Ecto neural progenitor cell (in vitro differentiated cells): Measurements from ENCODE around the gene ABR.
"Not testable (repeated sequence)": the region's sequence is repeated elsewhere in the genome, so short reads cannot be mapped to it uniquely, and the experiment has no call there.

Source experiments
- DNase-seq: peaks from one replicate; pipeline ENCODE4 v3.0.0-alpha.2; 2018; ENCODE audit warnings: low spot score

Gene ABR

DNA sequence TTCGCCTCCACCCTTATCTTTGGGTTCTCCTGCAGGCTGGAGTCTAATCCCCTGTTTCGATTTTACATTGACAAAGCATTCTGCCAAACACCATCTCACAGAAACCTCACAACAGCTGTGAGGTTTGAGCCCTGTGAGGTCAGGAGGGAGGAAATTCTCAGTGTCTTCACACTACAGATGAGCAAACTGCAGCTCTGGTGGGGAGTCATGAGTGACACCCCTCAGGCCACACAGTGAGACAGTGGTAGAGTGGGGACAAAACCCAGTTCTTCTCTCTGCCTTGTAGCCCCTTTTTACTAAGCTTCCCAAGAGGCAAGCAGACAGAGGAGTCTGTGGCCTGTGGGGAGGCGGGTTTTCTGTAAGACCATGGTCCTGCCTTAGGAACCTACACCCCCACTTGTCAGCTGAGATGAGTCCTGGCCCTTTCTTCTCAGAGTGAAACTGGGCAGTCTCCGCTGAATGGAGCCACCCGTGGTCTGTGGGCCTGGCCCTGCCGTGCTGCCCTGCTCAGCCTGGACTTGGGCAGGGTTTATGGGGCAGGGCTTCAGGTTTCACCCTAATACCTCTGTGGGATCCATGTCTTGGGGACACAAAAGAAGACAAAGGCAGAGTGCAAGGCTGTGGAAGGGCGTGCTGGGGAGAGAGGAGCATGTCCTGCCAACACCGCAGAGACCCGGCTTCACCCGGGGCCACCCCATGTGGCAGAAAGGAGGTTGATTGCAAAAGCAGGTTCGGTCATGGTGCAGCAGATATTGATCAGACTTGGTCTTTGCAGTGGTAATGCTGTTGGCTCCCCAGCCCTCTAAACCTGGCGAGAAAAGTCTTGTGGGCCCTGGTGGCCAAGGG lies 59.0 kb downstream of the ABR start:
- DNase-seq = no peak

- no peak for DNase-seq
These were observed 59.9 kb downstream of the ABR start for GRCh38 chr17:1119924-1120323.

- DNase-seq = no peak
These were observed 63.2 kb downstream of the ABR start for GRCh38 chr17:1116602-1117001.

- DNase-seq = no peak
These were observed 66.9 kb downstream of the ABR start for GRCh38 chr17:1112875-1113274.

- no peak for DNase-seq
These were observed 68.0 kb downstream of the ABR start for GRCh38 chr17:1111599-1112443.

GRCh38 chr17:1110862-1111598 lies 68.8 kb downstream of the ABR start:
- no peak for DNase-seq

DNA sequence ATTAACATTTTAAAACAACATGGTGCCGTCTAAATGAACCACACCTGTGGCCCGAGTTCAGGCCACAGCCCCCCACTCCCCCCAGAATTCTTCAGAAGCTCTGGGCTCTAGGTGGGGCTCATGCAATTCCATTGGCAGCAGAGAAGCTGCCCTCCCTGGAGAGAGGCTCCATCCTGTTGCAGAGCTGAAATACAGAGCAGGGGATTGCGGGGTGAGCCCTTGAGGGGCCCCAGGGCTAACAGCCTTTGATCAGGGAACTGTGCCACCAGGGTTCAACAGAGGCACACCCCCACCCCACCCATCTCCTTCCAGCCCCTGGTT lies 69.3 kb downstream of the ABR start:
- DNase-seq = no peak

GRCh38 chr17:1109606-1110540 lies 69.9 kb downstream of the ABR start:
- no peak for DNase-seq

DNA sequence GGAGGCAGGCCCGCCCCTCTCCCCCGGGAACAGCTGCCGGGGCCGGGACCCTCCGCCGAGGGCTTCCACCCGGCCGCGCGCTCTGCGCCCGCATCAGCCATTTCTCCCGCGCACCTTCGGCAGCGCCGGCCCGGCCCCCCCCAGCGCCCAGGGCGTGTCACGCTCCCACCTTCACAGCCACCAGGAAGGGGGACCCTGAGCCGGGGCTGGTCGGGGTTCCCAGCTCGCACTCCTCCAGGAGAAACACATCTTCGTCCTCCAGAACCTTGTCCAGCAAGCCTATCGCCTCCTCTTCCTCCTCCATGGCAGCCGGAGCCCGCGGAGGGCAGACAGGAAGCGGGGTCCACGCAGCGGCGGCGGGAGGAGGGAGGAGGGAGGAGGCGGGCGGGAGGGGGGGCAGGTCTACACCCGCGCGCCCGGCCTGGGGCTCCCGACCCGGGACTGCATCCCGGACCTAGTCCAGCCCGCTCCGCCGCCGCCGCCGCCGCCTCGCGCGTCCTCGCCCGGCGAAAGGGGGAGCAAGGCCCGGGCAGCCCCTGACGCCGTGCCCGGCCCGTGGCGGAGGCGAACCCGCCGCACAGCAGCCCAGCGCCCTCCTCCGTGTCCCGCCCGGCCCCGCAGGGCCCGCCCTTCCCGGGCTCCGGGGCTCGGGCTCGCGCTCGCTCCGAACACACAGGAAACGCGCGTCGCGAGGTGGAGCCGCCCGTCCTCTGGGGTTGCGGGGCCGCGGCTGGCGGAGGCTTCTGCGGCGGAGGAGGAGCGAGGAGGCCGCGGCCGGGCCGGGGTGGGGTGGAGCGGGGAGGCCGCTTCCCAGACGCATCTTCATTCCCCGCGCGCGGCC lies 70.8 kb downstream of the ABR start:
- peak; percentile 87 for DNase-seq

GRCh38 chr17:1108478-1108764 lies 71.4 kb downstream of the ABR start:
- peak; percentile 79 for DNase-seq

DNA sequence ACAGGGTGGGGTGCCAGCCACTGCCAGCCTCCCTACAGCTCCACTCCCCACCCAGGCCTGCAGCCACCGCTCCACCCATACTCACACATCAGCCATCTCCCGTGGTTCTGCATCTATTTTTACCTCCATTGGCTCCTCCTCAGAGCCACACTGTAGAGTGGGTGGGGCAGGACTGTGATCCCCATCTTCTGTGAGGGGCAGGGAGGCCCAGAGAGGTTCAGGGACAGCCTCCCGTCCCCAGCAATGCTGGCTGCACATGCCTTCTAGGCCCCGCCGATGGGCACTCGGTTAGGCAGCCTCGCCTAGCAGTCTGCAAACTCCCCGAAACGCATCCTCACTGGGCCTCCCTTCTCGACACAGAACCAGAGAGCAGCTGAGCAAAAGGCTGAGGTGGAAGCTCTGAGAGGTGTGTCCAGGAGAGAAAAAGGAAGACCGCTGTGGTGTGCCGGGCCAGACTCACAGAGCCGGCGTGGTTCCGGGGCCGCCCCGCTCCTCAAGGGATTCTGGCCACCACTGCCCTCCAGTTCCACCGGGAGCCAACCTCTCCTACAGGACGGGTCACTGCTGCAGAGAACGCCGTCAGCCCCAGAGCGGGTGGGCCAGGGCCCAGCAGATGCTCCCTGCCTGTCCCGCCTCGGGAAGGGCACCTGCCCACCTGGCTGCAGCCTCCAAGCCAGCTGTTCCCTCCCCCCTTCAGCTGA lies 71.9 kb downstream of the ABR start:
- no peak for DNase-seq

DNA sequence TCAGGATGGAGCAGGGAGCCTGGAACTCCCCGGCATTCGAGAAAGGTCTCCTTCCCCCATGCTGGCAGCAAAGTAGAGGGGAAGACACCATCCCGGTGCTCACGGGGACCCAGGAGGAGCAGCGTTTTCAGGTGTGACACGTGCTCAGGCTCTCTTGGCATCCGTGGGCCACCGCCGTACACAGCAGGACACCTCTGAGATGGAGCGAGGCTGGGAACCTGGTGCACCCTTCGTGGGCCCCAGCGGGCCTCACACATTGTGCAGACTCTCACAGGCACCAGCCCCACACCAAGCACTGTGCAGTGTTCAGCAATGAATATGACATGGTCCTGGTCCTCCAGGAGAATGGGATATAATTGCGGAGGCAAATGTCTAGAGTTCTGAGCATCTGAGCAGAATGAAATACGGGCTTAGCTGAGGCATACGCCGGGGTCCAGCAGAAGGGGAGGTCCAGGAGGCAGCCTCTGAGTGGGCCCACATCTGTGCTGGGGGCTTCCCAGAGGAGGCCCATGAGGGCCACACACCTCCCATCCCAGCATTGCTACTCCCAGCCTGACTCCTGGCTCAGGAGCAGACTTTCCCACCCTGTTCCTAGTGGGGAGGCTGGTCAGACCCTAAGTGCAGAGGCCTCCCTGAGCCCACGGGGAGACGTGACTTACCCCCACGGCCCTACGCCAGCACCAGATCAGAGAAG lies 72.6 kb downstream of the ABR start:
- no peak for DNase-seq

GRCh38 chr17:1104222-1104621 lies 75.6 kb downstream of the ABR start:
- no peak for DNase-seq

DNA sequence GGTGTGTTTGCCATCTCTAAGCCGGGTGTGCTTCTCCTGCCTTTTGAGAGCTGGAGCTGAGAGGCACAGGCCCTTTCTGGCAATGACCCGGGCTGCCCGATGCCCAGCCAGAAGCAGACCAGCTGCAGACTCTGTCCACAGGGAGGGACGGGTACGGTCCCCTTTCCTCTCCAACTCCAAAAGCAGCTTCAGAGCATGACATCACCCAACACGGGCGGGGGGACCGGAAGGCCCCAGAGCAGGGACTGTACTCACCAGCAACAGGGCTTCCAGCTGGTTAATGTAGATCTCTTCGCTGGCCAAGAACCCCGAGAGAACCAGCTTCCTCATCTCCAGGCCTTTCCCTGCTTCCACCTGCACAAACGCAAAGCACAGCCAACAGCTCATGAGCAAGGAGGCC lies 79.4 kb downstream of the ABR start:
- no peak for DNase-seq

DNA sequence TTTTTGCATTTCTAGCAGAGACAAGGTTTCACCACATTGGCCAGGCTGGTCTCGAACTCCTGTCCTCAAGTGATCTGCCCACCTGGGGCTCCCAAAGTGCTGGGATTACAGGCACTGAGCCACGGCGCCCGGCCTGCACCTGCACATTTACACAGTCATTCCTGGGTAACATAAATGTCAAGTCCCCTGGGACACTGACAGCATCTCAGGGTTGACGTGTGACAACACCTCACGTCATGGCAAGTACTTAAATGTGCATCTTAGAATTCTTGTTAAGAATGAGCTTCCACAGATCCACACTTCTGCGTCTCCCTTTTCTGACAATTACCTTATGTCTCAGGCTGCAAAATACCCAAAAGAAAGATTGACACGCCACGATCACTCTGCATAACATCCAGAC lies 80.5 kb downstream of the ABR start:
- no peak for DNase-seq

- not testable (repeated sequence) for DNase-seq
These were observed 81.6 kb downstream of the ABR start for GRCh38 chr17:1097972-1098744.

DNA sequence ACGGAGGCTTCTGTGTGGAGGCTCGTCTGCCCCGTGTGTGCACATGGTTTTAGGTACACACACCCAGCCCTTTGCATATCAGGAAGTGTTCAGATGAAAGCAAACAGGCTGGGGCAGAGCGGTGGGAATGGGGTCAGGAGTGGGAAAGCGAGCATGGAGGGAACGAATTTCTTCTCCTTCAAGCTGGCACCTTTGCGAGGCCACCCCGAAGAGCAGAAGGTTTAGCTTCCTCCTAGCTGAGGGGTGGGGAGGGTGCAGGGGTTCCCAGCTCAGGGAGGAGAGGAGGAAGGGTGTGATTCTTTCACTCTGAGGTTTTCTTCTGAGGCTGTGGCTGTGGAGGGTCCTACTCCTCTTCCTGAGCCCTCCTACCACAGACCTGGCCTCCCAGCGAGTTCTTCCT lies 83.6 kb downstream of the ABR start:
- no peak for DNase-seq

DNA sequence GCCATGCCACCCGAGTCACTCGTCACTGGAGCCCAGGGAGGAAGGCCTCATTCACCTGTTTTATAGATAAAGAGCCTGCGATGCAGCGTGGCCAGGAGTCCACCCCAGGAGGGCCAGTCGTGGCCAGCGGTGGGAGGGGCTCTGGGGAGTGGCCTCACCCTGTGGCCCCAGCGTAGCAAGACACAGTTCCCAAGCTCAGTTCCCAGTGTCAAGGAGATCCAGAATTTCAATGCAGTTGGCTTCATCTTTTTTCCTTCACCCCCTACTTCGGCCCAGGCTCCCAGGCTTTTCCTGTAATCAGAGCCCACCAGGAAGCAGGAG lies 84.0 kb downstream of the ABR start:
- DNase-seq = no peak
